ENCODE results near the gene HMCN2. TPM values are rescaled to one million over a fixed set of nuclear protein-coding genes. Genes with fewer than 3 reads are reported as not detected.

HMCN2 gene
- total and polyA plus RNA-seq, 2 donors (not counting 3 experiments of a cell fraction or from before 2014, with no cell fraction given): 0.04 to 0.24 TPM

- Histone ChIP-seq H3K9me3 (replicated peaks; ENCODE audit: control insufficient read depth, insufficient read depth, low read length) (no peaks in the 10 kb centered on the region), H3K4me3 (replicated peaks in 1 of 3; ENCODE audit: insufficient read depth in 1 of 3, low read depth in 1 of 3, low read length in 3 of 3) (no peak overlapping the region), H3K79me2 (ENCODE audit: control insufficient read depth, insufficient read depth, low read length) (no peaks in the 10 kb centered on the region), H2AFZ (ENCODE audit: low read depth, low read length) (no peak overlapping the region), H3K36me3 (ENCODE audit: control insufficient read depth in 2 of 2, extremely low read depth in 1 of 2, insufficient read depth in 2 of 2, low read length in 2 of 2) (no peaks in the 10 kb centered on the region), H3K27ac (ENCODE audit: insufficient read depth, low read depth, low read length) (no peak overlapping the region), H3K4me2 (ENCODE audit: insufficient read depth, low read length) (no peak overlapping the region), H4K20me1 (replicated peaks; ENCODE audit: control insufficient read depth, extremely low read depth, insufficient read depth, low read length) (no peaks in the 10 kb centered on the region), H3K27me3 (ENCODE audit: control insufficient read depth in 2 of 2, insufficient read depth in 2 of 2, low read length in 2 of 2) (peaks cover 2 to 4% of the 10 kb centered on the region in 2 experiments), H3K9me1 (replicated peaks; ENCODE audit: control insufficient read depth, extremely low read depth, insufficient read depth, low read length) (no peaks in the 10 kb centered on the region), H3K9ac (replicated peaks; ENCODE audit: extremely low read depth, insufficient read depth, low read length) (no peak overlapping the region), H3K4me1 (ENCODE audit: control insufficient read depth, extremely low read depth, insufficient read depth, low read length) (no peaks in the 10 kb centered on the region)
- BruUV-seq (replicated peaks): no TSS peak
- intact Hi-C loops (cut with micrococcal nuclease) (no loop called here), dilution Hi-C loops (cut with MboI; ENCODE audit: extremely low pct_ligation_motif_present, low sequenced_read_pairs) (no loop called here)
- ChIA-PET CTCF (interaction anchor here (0.9 to 3.2 kb wide), 4 partner anchors 8 to 21 kb away, joined by 3 to 11 read pairs (median 5); partner anchors contain the start of gene HMCN2), POLR2A (no interaction called here)
- DNase-seq (ENCODE audit: low read depth, low spot score) (no peak), FAIRE-seq (no peak)
- TF ChIP-seq EZH2 (IDR thresholded peaks at IDR 0.05; ENCODE audit: borderline replicate concordance, low read depth, low read length, severe bottlenecking) (no peak), MYC (IDR thresholded peaks at IDR 0.05; ENCODE audit: low read depth, low read length) (no peak), GATA2 (IDR thresholded peaks at IDR 0.05; ENCODE audit: insufficient read depth, insufficient read length, low read depth, low read length) (no peak), POLR2A (IDR thresholded peaks at IDR 0.05; ENCODE audit: low read depth, low read length) (no peak), FOS (IDR thresholded peaks at IDR 0.05; ENCODE audit: borderline replicate concordance, insufficient read depth, low read length) (no peak), POLR2AphosphoS5 (IDR thresholded peaks at IDR 0.05; ENCODE audit: insufficient read depth, low read depth, low read length) (no peak), JUN (IDR thresholded peaks at IDR 0.05; ENCODE audit: borderline replicate concordance, insufficient read depth, insufficient read length, low read depth) (no peak)
- TF ChIP-seq, protein P1, sequence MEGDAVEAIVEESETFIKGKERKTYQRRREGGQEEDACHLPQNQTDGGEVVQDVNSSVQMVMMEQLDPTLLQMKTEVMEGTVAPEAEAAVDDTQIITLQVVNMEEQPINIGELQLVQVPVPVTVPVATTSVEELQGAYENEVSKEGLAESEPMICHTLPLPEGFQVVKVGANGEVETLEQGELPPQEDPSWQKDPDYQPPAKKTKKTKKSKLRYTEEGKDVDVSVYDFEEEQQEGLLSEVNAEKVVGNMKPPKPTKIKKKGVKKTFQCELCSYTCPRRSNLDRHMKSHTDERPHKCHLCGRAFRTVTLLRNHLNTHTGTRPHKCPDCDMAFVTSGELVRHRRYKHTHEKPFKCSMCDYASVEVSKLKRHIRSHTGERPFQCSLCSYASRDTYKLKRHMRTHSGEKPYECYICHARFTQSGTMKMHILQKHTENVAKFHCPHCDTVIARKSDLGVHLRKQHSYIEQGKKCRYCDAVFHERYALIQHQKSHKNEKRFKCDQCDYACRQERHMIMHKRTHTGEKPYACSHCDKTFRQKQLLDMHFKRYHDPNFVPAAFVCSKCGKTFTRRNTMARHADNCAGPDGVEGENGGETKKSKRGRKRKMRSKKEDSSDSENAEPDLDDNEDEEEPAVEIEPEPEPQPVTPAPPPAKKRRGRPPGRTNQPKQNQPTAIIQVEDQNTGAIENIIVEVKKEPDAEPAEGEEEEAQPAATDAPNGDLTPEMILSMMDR (IDR thresholded peaks at IDR 0.05; ENCODE audit: extremely low read depth in 1 of 2, insufficient read depth in 1 of 2, low read depth in 1 of 2, low read length in 2 of 2): no peak
- TF ChIP-seq, protein P2, sequence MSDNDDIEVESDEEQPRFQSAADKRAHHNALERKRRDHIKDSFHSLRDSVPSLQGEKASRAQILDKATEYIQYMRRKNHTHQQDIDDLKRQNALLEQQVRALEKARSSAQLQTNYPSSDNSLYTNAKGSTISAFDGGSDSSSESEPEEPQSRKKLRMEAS (IDR thresholded peaks at IDR 0.05; ENCODE audit: insufficient read depth, insufficient read length): no peak
Measured at GRCh38 chr9:130244548-130245165, 20.9 kb upstream of the HMCN2 start.
